GM13977 (cell line): ENCODE data around the gene GJC2.

Source experiments
- DNase-seq: peaks from one replicate; pipeline ENCODE4 v3.0.0; 2012; ENCODE audit warnings: low spot score
- in situ Hi-C: fragments of 300-500 bp; cut with MboI; formaldehyde crosslinking; loops from one replicate; pipeline ENCODE4 v1.12.0; 2022; ENCODE audit warnings: low sequenced_read_pairs, low pct_unique_long_range_greater_than_20kb, mixed read lengths, inconsistent platforms; ENCODE audit not compliant: unreplicated experiment
- TF ChIP-seq, protein P1 (sequence below): IDR thresholded peaks from 2 replicates; pipeline ENCODE4 v1.5.1; 2012; ENCODE audit warnings: mild to moderate bottlenecking, control low read depth; ENCODE audit not compliant: insufficient read depth; ENCODE audit errors: extremely low read depth, missing control alignments

Gene GJC2

GRCh38 chr1:228207851-228208821 is 58.4 kb downstream of the GJC2 start, which contains the start of gene OBSCN:
OBSCN (plus strand) TSS chr1:228208044; CDS start chr1:228211784, 3,740 bp downstream.
- TF ChIP-seq, protein P1, sequence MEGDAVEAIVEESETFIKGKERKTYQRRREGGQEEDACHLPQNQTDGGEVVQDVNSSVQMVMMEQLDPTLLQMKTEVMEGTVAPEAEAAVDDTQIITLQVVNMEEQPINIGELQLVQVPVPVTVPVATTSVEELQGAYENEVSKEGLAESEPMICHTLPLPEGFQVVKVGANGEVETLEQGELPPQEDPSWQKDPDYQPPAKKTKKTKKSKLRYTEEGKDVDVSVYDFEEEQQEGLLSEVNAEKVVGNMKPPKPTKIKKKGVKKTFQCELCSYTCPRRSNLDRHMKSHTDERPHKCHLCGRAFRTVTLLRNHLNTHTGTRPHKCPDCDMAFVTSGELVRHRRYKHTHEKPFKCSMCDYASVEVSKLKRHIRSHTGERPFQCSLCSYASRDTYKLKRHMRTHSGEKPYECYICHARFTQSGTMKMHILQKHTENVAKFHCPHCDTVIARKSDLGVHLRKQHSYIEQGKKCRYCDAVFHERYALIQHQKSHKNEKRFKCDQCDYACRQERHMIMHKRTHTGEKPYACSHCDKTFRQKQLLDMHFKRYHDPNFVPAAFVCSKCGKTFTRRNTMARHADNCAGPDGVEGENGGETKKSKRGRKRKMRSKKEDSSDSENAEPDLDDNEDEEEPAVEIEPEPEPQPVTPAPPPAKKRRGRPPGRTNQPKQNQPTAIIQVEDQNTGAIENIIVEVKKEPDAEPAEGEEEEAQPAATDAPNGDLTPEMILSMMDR: no peak
- in situ Hi-C loops: no loop called here
- DNase-seq: no peak

DNA sequence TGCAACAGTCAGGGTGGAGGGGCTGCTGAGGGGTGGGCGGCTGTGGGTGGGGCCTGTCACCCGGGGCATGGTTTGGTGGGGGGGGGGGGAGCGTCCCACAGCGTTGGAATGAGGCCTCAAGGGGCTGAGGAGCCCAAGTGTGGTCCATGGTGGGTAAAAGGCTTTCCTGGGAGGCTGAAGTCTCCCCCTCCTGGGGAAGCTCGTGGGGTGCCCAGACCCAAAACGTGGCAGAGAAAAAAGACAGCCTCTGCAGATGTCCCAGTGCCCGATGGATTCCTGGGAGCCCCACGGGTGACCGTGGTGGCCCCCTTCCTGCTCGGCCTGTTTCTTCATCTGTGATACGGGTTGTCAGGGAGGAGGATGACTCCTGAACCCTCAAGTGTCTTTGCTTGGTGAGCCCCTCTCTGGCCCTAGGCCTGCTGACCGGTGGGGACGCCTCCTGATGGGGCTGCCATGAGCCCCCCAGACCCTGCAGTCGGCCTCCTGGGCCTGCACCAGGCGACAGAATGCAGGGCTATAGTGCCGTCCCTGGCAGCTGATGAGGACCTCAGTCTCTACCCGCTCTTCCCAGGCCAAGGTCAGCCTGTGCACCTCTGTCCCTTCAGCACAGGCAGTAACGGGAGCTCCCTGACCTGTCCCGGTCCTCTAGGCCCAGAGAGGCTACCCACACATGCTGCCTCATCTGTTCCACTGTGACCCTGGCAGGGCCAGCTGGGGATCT is 59.3 kb downstream of the GJC2 start:
- DNase-seq: no peak
- TF ChIP-seq, protein P1: no peak
- in situ Hi-C loops: no loop called here
